HEK293 (cell line): Measurements from ENCODE around the gene CLK2.

ENCODE experiments used
- GFI1B ChIP-seq: fragments of 450-650 bp; formaldehyde crosslinking; IDR thresholded peaks from 2 replicates; pipeline ENCODE4 v1.5.1; 2016; ENCODE audit warnings: missing biosample characterization, missing genetic modification characterization
- KLF16 ChIP-seq: fragments of 450-650 bp; formaldehyde crosslinking; IDR thresholded peaks from 2 replicates; pipeline ENCODE4 v1.5.1; 2017; ENCODE audit warnings: missing biosample characterization, missing genetic modification characterization
- KLF9 ChIP-seq: fragments of 450-650 bp; formaldehyde crosslinking; IDR thresholded peaks from 2 replicates; pipeline ENCODE4 v1.5.1; 2016; ENCODE audit warnings: missing biosample characterization, missing genetic modification characterization, low read depth
- MEIS1 ChIP-seq: sonication (generic); formaldehyde crosslinking; IDR thresholded peaks from 2 replicates; pipeline ENCODE4 v1.8.1; 2022; ENCODE audit warnings: missing genetic modification reagents, mild to moderate bottlenecking, borderline replicate concordance
- OVOL3 ChIP-seq: fragments of 450-650 bp; formaldehyde crosslinking; IDR thresholded peaks from 2 replicates; pipeline ENCODE4 v1.5.1; 2016; ENCODE audit warnings: missing biosample characterization, missing genetic modification characterization
- PRDM1 ChIP-seq: fragments of 450-650 bp; formaldehyde crosslinking; IDR thresholded peaks from 2 replicates; pipeline ENCODE4; 2016; ENCODE audit warnings: missing biosample characterization, missing genetic modification characterization
- SCRT1 ChIP-seq: fragments of 450-650 bp; formaldehyde crosslinking; IDR thresholded peaks from 2 replicates; pipeline ENCODE4 v1.5.1; 2016; ENCODE audit warnings: missing biosample characterization, missing genetic modification characterization, borderline replicate concordance
- SP2 ChIP-seq: fragments of 450-650 bp; formaldehyde crosslinking; IDR thresholded peaks from 2 replicates; pipeline ENCODE4 v1.5.1; 2016; ENCODE audit warnings: missing biosample characterization, missing genetic modification characterization
- ZBTB48 ChIP-seq: fragments of 450-650 bp; formaldehyde crosslinking; IDR thresholded peaks from 2 replicates; pipeline ENCODE4 v1.5.1; 2016; ENCODE audit warnings: missing biosample characterization, missing genetic modification characterization
- ZFP37 ChIP-seq: fragments of 450-650 bp; formaldehyde crosslinking; IDR thresholded peaks from 2 replicates; pipeline ENCODE4 v1.5.1; 2016; ENCODE audit warnings: missing biosample characterization, missing genetic modification characterization
- ZNF114 ChIP-seq: fragments of 450-650 bp; formaldehyde crosslinking; IDR thresholded peaks from 2 replicates; pipeline ENCODE4 v1.5.0; 2017; ENCODE audit warnings: missing biosample characterization, missing genetic modification characterization
- ZNF155 ChIP-seq: fragments of 450-650 bp; formaldehyde crosslinking; IDR thresholded peaks from 2 replicates; pipeline ENCODE4 v1.5.1; 2016; ENCODE audit warnings: missing biosample characterization, missing genetic modification characterization
- ZNF175 ChIP-seq: fragments of 450-650 bp; formaldehyde crosslinking; IDR thresholded peaks from 2 replicates; pipeline ENCODE4 v1.5.1; 2016; ENCODE audit warnings: missing biosample characterization, missing genetic modification characterization
- ZNF19 ChIP-seq: fragments of 450-650 bp; formaldehyde crosslinking; IDR thresholded peaks from 2 replicates; pipeline ENCODE4; 2016; ENCODE audit warnings: missing biosample characterization, missing genetic modification characterization, low read depth
- ZNF23 ChIP-seq: fragments of 450-650 bp; formaldehyde crosslinking; IDR thresholded peaks from 2 replicates; pipeline ENCODE4 v1.5.1; 2016; ENCODE audit warnings: missing biosample characterization, missing genetic modification characterization, borderline replicate concordance
- ZNF239 ChIP-seq: fragments of 450-650 bp; formaldehyde crosslinking; IDR thresholded peaks from 2 replicates; pipeline ENCODE4 v1.5.1; 2016; ENCODE audit warnings: missing biosample characterization, missing genetic modification characterization
- ZNF248 ChIP-seq: fragments of 450-650 bp; formaldehyde crosslinking; IDR thresholded peaks from 2 replicates; pipeline ENCODE4 v1.5.1; 2017; ENCODE audit warnings: missing biosample characterization, missing genetic modification characterization
- ZNF354C ChIP-seq: fragments of 450-650 bp; formaldehyde crosslinking; IDR thresholded peaks from 2 replicates; pipeline ENCODE4 v1.5.1; 2016; ENCODE audit warnings: missing biosample characterization, missing genetic modification characterization, low read depth, borderline replicate concordance
- ZNF404 ChIP-seq: fragments of 450-650 bp; formaldehyde crosslinking; IDR thresholded peaks from 2 replicates; pipeline ENCODE4 v1.5.1; 2017; ENCODE audit warnings: missing biosample characterization, missing genetic modification characterization
- ZNF416 ChIP-seq: fragments of 450-650 bp; formaldehyde crosslinking; IDR thresholded peaks from 2 replicates; pipeline ENCODE4 v1.5.1; 2016; ENCODE audit warnings: missing biosample characterization, missing genetic modification characterization
- ZNF426 ChIP-seq: fragments of 450-650 bp; formaldehyde crosslinking; IDR thresholded peaks from 2 replicates; pipeline ENCODE4 v1.5.1; 2017; ENCODE audit warnings: missing biosample characterization, missing genetic modification characterization, mild to moderate bottlenecking, inconsistent platforms, moderate library complexity
- ZNF529 ChIP-seq: fragments of 450-650 bp; formaldehyde crosslinking; IDR thresholded peaks from 2 replicates; pipeline ENCODE4 v1.5.1; 2017; ENCODE audit warnings: missing genetic modification characterization, missing biosample characterization; ENCODE audit not compliant: insufficient replicate concordance
- ZNF544 ChIP-seq: fragments of 450-650 bp; formaldehyde crosslinking; IDR thresholded peaks from 2 replicates; pipeline ENCODE4 v1.5.0; 2017; ENCODE audit warnings: missing biosample characterization, missing genetic modification characterization
- ZNF585B ChIP-seq: fragments of 450-650 bp; formaldehyde crosslinking; IDR thresholded peaks from 2 replicates; pipeline ENCODE4 v1.5.1; 2016; ENCODE audit warnings: missing biosample characterization, missing genetic modification characterization
- ZNF623 ChIP-seq: fragments of 450-650 bp; formaldehyde crosslinking; IDR thresholded peaks from 2 replicates; pipeline ENCODE4 v1.5.1; 2016; ENCODE audit warnings: missing biosample characterization, missing genetic modification characterization
- ZNF629 ChIP-seq: fragments of 450-650 bp; formaldehyde crosslinking; IDR thresholded peaks from 2 replicates; pipeline ENCODE4 v1.5.1; 2017; ENCODE audit warnings: missing biosample characterization, missing genetic modification characterization
- ZNF677 ChIP-seq: fragments of 450-650 bp; IDR thresholded peaks from 2 replicates; pipeline ENCODE4 v1.5.0; 2018; ENCODE audit warnings: missing biosample characterization, mild to moderate bottlenecking, missing genetic modification characterization, moderate library complexity
- ZNF747 ChIP-seq: fragments of 450-650 bp; formaldehyde crosslinking; IDR thresholded peaks from 2 replicates; pipeline ENCODE4 v1.5.1; 2016; ENCODE audit warnings: missing biosample characterization, missing genetic modification characterization
- ZNF792 ChIP-seq: fragments of 450-650 bp; formaldehyde crosslinking; IDR thresholded peaks from 2 replicates; pipeline ENCODE4 v1.5.1; 2016; ENCODE audit warnings: missing biosample characterization, missing genetic modification characterization
- TF ChIP-seq, protein P1 (sequence below): fragments of 450-650 bp; formaldehyde crosslinking; IDR thresholded peaks from 2 replicates; pipeline ENCODE4 v1.5.1; 2017; ENCODE audit warnings: missing biosample characterization, missing genetic modification characterization
- TF ChIP-seq, protein P2 (sequence below): fragments of 450-650 bp; formaldehyde crosslinking; conservative IDR thresholded peaks from 2 replicates; pipeline ENCODE4 v1.5.1; 2016; ENCODE audit warnings: low read depth, missing biosample characterization, missing genetic modification characterization
- TF ChIP-seq, protein P3 (sequence below): fragments of 450-650 bp; formaldehyde crosslinking; IDR thresholded peaks from 2 replicates; pipeline ENCODE4 v1.5.1; 2016; ENCODE audit warnings: missing biosample characterization, missing genetic modification characterization
- TF ChIP-seq, protein P4 (sequence below): fragments of 450-650 bp; formaldehyde crosslinking; IDR thresholded peaks from 2 replicates; pipeline ENCODE4 v1.5.1; 2016; ENCODE audit warnings: missing biosample characterization, missing genetic modification characterization

The CLK2 gene

DNA sequence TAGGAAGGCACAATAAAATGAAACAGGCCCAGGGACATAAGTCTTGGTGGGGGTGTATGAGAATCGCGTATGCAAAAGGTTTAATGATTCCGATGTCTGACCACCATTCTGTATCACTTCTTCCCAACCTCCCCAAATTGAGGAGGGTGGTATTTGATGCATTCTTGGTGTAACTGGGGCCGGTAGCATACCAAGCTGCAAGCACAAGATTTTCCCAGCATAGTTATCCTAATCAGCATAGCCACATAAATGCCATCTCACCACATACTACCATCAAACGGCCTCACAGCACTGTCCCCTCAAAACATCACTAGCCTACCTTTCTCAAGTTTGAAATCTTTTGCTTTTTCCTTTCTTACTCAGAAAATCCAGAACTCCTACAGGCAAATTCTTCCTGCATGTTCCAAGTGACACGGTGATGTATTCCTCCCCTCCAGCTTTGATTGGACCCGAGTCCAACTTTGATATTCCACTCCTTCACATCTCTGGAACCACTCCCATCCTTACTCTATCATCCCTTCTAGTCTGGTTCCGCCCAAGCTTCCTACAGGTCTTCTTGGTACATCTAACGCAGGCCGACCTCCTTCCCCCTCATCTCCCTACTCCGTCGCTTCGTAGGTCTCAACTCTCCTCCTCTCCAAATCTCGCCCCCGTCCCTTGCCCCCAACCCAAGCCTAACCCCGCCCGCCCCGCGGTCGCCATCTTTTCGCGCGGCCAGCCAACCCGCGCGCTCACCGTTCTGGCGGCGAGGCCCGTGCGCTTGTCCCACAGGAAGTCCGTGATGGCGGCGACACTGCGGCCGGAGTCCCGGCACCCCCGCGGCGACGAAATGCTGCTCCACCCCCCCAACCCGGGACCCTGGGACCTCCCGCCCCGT lies 600 bp downstream of the CLK2 start (continued):
- TF ChIP-seq ZNF629 (tag by site-specific recombination) (no peak), ZNF23 (tag by site-specific recombination) (no peak), MEIS1 (CRISPR knock-in tag) (no peak), ZNF175 (tag by site-specific recombination) (0 out of 2 replicates have a peak, but pooled peaks have one; percentile 34), ZNF155 (tag by site-specific recombination) (no peak), ZNF416 (tag by site-specific recombination) (no peak), GFI1B (tag by site-specific recombination) (no peak), ZNF426 (tag by site-specific recombination) (no peak), ZNF747 (tag by site-specific recombination) (no peak), OVOL3 (tag by site-specific recombination) (no peak), ZNF544 (no peak), PRDM1 (tag by site-specific recombination) (no peak), SP2 (peak; percentile 83; the same call in 1 of the 2 replicates), KLF9 (no peak), SCRT1 (tag by site-specific recombination) (no peak), ZNF239 (no peak), ZNF248 (tag by site-specific recombination) (no peak), KLF16 (0 out of 2 replicates have a peak, but pooled peaks have one; percentile 28), ZBTB48 (tag by site-specific recombination) (peak; percentile 68), ZNF404 (tag by site-specific recombination) (no peak), ZNF19 (tag by site-specific recombination) (no peak), ZNF529 (no peak), ZNF792 (tag by site-specific recombination) (no peak), ZNF623 (tag by site-specific recombination) (no peak), ZFP37 (0 out of 2 replicates have a peak, but pooled peaks have one; percentile 46), ZNF114 (no peak), ZNF585B (peak; percentile 83), ZNF677 (no peak), ZNF354C (tag by site-specific recombination) (no peak)
- TF ChIP-seq, protein P1, sequence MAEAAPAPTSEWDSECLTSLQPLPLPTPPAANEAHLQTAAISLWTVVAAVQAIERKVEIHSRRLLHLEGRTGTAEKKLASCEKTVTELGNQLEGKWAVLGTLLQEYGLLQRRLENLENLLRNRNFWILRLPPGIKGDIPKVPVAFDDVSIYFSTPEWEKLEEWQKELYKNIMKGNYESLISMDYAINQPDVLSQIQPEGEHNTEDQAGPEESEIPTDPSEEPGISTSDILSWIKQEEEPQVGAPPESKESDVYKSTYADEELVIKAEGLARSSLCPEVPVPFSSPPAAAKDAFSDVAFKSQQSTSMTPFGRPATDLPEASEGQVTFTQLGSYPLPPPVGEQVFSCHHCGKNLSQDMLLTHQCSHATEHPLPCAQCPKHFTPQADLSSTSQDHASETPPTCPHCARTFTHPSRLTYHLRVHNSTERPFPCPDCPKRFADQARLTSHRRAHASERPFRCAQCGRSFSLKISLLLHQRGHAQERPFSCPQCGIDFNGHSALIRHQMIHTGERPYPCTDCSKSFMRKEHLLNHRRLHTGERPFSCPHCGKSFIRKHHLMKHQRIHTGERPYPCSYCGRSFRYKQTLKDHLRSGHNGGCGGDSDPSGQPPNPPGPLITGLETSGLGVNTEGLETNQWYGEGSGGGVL (tag by site-specific recombination) = peak; percentile 95
- TF ChIP-seq, protein P2, sequence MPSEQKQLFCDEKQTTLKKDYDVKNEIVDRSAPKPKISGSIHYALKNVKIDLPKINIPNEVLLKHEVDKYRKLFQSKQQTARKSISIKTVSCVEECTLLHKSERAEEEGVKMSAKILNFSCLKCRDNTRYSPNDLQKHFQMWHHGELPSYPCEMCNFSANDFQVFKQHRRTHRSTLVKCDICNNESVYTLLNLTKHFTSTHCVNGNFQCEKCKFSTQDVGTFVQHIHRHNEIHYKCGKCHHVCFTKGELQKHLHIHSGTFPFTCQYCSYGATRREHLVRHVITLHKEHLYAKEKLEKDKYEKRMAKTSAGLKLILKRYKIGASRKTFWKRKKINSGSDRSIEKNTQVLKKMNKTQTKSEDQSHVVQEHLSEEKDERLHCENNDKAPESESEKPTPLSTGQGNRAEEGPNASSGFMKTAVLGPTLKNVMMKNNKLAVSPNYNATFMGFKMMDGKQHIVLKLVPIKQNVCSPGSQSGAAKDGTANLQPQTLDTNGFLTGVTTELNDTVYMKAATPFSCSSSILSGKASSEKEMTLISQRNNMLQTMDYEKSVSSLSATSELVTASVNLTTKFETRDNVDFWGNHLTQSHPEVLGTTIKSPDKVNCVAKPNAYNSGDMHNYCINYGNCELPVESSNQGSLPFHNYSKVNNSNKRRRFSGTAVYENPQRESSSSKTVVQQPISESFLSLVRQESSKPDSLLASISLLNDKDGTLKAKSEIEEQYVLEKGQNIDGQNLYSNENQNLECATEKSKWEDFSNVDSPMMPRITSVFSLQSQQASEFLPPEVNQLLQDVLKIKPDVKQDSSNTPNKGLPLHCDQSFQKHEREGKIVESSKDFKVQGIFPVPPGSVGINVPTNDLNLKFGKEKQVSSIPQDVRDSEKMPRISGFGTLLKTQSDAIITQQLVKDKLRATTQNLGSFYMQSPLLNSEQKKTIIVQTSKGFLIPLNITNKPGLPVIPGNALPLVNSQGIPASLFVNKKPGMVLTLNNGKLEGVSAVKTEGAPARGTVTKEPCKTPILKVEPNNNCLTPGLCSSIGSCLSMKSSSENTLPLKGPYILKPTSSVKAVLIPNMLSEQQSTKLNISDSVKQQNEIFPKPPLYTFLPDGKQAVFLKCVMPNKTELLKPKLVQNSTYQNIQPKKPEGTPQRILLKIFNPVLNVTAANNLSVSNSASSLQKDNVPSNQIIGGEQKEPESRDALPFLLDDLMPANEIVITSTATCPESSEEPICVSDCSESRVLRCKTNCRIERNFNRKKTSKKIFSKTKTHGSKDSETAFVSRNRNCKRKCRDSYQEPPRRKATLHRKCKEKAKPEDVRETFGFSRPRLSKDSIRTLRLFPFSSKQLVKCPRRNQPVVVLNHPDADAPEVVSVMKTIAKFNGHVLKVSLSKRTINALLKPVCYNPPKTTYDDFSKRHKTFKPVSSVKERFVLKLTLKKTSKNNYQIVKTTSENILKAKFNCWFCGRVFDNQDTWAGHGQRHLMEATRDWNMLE (tag by site-specific recombination) = no peak
- TF ChIP-seq, protein P3, sequence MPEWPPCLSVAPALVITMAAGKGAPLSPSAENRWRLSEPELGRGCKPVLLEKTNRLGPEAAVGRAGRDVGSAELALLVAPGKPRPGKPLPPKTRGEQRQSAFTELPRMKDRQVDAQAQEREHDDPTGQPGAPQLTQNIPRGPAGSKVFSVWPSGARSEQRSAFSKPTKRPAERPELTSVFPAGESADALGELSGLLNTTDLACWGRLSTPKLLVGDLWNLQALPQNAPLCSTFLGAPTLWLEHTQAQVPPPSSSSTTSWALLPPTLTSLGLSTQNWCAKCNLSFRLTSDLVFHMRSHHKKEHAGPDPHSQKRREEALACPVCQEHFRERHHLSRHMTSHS (tag by site-specific recombination) = no peak
- TF ChIP-seq, protein P4, sequence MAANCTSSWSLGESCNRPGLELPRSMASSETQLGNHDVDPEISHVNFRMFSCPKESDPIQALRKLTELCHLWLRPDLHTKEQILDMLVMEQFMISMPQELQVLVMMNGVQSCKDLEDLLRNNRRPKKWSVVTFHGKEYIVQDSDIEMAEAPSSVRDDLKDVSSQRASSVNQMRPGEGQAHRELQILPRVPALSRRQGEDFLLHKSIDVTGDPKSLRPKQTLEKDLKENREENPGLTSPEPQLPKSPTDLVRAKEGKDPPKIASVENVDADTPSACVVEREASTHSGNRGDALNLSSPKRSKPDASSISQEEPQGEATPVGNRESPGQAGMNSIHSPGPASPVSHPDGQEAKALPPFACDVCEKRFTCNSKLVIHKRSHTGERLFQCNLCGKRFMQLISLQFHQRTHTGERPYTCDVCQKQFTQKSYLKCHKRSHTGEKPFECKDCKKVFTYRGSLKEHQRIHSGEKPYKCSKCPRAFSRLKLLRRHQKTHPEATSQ = 0 out of 2 replicates have a peak, but pooled peaks have one; percentile 30
